Measurements from ENCODE around the gene ILF2.

DNA sequence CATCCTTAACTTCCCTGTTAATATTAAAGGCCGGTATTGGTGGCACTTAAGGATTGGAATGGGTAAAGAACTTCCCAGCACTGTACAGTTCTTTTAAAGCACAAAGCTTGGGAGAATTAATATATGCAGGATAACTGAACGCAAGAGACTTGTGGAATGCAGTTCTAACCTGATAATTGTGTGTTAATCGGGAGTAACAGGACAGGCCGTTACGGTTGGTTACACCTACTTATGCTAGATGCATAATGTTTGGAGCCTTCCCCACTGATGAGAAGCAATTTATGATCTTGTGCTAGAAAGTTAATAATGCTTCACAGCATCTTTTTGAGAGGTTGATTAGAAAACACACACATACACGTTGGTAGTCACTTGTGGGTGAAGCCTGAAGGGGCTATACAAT, 29.9 kb downstream of the ILF2 start:
- TF ChIP-seq POLR2AphosphoS5 (IDR thresholded peaks at IDR 0.05; ENCODE audit: low read depth, low read length): peak; percentile 58; the same call in 1 of the 2 replicates
- no peak for TF ChIP-seq POLR2A (IDR thresholded peaks at IDR 0.05; ENCODE audit: low read depth, low read length)

Data from GM12892 (cell line).